NCI-H2227 (cell line): ENCODE measurements around the gene CSF3R.

Experiments
- DNase-seq: peaks from one replicate; lab custom pipeline; 2025; ENCODE audit not compliant: unreplicated experiment; lab: John Stamatoyannopoulos, UW

The CSF3R gene

DNA sequence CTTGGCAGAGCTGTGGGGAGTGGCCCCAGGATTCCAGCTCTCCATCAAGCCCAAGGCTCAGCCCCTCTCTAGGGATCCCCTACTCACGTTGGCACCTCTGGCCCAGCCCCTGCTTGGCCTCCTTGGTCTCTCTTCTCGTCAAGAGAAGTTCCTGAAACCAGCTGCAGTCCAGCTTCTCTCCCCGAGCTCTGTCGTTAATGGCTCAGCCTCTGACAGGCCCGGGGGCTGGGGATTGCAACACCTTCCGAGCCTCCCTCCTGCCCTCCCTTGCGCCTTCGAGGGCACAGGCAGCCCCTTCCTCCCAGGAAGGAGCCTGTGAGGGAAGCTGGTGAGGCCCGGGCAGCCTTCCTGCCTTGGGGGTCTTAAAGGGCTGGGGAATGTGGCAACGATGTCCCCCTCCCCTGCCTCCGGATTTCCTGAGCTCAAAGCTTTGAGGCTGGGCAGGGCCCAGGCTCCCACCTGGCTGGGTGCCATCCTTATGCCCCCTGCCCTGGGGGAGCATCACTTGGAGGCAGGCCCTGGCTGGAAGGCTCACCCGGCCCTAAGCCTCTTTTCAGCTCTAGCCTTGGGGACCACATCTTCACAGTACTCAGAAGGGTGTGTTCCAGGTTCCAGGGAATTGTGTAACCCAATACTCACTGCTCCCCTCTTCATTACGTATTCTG, at the start of gene CSF3R:
TSS of gene CSF3R (minus strand) at position 190 of the 665 bp plus-strand sequence. CDS start 3,417 bp downstream, outside the sequence.
- no peak for DNase-seq

DNA sequence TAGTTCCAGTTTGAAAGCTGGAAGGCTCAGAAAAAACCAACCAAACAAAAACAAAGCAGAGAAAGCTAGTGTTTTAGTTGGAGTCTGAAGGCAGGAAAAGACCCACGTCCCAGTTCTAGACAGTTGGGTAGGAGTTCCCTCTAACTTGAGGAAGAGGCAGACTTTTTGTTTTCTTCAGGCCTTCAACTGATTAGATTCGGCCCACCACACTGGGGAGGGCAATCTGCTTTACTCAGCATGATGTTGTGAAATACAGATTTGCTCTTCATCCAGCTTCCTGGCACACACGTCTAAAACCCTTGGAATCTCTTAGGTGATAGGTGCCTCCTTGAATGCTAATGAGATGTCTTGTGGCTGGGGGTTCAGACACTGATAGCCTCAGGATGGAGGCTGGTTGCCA, 49.1 kb upstream of the CSF3R start:
- no peak for DNase-seq

DNA sequence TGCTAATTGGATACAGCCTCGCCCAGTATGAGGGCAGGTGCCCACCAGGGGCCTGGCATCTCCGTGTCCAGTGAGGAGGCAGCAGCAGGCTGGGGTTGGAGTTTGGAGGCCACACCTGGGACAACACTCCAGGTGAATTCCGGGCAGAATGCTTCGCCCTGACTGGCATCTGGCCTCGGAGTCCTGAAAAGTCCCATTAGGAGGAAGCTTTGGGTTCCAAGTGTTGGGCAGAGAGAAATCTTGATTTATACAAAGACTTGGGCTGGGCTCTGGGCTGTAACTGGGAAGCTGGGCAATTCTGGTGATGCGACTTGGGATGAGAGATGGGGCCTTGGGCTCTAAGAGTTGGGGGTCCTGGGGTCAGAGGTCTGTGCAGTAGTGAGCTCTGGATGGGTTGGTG, 48.1 kb upstream of the CSF3R start:
- DNase-seq, result no peak

DNA sequence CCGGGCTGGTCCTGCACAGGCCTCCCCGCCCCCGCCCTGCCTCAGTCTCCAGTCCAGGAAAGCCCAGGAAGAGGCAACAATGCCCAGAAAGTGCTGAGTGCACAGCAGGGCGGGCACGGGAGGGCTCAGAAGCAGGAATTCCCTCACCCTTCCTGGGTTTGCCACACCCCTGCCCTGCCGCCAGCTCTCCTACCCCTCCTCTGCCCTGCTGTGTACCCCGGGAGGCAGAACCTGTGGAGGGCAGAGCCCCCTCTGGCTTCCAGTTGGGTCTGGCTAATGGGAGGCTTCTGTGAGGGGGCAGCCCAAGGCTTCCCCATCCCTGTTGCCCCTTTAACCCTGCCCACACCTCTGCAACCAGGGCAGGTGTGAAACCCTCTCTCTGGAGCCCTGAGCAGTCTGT, 47.5 kb upstream of the CSF3R start:
- no peak for DNase-seq

DNA sequence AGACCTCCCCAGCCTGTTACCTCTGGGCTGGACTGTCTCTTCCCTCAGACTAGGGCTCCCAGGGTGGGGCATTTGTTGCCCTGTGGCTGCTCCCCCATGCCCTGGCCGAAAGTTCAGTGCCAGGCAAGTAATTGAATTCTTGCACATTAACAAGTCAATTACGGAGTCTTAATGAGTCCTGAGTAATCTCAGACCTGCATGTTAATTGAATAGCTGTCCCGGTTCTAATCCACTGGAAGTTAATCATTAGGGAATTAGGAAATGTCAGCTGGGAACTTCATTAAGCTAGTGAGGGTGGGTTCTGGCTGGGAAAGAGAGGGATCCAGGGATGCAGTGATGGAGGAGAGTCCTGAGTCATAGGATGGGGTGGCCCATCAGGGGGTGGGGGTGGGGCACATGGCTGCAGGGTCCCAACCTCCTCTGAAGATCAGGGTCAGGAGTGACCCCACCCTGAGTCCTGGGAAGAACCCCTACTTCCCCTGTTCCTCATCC, 47.1 kb upstream of the CSF3R start:
- DNase-seq, result no peak

DNA sequence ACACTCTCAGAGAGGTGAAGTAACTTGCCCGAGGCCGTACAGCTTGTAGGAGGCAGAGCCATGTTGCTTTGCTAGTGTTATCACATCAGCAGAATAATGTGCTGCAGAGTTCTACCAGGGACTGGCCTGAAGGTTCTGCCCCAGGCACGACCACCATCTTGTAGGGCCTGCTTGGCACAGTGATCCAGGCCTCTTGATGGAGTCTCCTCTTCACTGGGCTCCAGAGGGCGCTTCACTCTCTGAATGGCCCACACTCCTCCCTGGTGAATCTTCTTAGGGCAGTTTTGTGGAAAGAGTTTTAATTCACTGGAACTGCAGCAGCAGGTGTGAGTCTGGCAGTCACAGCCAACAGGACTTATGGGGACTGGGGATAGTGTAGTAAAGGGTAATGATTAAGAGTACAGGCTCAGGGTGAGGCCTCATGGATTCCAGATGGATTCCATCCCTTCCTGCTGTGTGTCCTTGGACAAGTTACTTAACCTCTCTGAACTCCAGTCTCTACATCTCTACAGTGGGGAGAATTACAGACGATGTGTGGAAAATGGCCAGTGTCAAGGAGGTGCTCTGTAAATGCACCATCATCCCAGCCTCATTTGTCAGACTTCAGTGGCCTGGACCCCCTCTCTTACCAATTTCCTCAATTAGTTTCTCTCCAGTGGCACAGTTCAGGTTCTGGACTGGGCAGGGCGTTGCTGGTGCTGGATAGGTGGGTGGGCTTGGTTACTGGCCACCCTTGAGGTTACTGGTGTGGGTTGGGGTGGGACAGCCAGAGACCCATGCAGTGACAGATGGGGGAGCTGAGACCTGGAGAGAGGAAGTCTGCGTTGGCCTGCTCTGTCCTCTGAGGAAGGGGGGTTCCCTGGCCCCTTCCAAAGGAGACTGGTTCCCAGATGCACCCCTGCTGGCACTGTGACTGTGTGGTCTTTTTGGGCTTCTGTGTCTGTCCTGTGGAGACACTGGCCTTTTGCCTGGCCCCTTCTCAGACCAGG, 45.9 kb upstream of the CSF3R start:
- no peak for DNase-seq

DNA sequence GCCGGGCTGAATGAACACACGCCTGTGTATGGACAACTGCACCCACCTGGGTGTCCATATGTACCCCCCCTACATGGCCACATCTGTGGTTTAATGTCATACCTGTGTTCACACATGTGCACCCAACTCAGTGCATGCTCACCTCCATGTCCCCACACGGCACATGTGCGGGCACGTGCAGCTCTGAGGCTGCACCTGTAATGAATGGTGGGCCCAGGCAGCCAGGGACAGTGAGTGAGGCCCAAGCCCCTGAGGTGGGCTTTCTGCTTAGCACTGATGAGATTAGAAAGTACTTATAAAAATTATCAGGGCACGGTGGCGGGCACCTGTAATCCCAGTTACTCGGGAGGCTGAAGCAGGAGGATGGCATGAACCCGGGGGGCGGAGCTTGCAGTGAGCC, 42.5 kb upstream of the CSF3R start:
- no peak for DNase-seq

DNA sequence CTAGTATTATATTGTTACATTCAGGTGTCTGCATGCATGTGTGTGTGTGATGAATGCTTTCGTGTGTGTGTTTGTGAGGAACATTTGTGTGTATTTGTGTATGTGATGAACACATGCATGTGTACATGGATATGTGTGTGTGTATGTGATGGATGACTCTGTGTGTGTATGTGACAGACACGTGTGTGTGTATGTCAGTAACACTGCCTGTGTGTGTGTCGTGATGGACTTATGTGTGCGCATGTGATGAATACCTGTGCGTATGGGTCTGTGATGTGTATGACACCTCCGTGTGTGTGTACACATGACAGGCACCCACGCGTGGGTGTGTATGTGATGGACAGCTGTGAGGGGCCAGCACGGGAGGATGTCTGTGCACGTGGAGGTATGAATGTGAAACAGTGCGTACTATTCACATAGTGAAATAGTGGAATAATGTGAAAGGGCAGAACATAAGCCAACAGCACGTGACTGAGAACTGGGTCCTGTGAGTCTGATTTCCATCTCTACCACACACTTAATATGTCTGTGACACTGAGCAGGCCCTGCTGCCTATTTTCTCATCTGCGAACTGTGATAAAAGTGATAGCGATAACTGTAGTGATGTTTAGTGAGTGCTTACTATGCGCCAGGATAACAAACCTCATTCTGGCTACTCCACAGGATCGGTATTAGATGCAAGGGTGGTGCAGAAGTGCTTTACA, 41.8 kb upstream of the CSF3R start:
- no peak for DNase-seq

DNA sequence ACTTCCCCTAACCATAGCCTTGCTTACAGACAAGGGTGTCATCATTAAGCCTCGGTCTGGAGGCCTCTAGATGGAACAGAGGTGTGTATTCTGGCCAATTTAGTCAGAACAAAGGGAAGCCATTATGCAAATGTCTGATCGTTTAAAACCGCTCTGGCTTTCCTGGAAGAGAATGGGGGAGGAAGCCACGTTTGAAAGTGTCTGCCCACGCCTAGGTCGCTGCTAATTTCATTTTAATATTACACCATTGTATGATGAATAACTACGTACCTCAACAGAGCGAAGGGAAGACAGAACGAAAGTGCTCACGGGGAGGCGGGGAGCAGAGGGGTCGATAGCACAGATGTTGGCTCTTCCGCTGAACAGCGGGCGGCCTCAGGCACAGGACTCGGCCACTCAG, 41.1 kb upstream of the CSF3R start:
- no peak for DNase-seq

DNA sequence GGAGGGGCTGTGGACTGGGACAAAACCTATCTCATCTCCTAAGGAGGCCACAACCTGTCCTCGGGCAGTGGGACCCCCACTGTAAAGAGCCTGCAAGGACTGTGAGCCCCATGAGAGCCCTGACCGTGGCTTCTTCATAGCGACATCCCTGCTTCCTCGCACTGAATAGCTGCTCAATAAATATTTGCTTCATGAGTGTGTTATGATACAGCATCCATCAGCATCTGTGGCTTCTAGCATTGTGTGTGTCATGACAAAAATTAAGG, 40.5 kb upstream of the CSF3R start:
- no peak for DNase-seq

DNA sequence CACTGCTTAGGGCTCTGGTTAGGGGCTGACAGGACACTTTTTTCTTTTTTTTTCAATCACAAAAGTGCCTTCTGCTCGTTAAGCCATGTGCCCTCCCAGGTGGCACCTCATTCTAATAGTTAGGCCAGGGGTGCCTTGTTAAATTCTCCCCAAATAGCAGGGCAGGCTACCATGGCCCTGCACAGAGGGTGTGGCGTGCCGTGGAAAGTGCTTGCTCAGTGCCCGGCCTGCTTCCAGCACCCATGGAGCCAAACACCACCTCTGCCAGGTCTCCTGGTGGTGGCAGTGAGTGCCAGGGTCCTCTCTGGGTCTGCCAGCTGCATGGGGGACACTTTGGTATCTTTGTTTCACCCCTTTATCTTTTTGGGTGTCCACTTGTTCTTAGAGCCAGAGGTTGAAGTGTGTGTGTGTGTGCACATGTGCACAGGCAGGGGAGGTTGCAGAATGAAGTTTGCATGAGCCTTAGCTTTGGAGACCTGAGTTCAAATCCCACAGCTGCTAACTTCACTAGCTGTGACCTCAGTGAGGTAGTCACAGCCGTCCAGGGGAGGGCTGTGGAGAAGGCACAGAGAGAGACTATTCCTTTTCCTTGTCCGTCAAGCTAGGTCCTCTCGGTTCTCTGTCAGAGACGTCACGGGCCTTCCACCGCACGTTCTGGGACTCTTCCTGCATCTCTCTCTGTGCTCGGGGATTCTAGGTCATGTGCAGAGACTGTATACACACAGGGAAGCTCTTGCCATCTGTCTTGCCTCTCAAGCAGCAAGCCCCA, 39.9 kb upstream of the CSF3R start:
- DNase-seq, result no peak

DNA sequence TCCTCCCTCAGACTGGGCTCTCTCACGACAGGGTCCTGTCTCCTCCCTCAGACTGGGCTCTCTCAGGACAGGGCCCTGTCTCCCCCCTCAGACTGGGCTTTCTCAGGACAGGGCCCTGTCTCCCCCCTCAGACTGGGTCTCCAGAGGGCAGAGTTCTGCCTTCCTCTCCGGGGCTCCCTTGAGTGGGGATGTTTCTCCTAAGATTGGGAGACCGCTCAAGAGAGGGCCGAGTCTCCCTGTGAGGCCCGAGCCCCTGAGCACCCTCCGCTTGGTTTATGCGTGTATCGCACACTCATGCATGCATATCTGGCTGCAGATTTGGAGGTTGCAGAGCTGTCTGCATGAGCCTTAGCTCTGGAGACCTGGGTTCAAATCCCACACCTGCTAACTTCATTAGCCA, 39.3 kb upstream of the CSF3R start:
- no peak for DNase-seq

DNA sequence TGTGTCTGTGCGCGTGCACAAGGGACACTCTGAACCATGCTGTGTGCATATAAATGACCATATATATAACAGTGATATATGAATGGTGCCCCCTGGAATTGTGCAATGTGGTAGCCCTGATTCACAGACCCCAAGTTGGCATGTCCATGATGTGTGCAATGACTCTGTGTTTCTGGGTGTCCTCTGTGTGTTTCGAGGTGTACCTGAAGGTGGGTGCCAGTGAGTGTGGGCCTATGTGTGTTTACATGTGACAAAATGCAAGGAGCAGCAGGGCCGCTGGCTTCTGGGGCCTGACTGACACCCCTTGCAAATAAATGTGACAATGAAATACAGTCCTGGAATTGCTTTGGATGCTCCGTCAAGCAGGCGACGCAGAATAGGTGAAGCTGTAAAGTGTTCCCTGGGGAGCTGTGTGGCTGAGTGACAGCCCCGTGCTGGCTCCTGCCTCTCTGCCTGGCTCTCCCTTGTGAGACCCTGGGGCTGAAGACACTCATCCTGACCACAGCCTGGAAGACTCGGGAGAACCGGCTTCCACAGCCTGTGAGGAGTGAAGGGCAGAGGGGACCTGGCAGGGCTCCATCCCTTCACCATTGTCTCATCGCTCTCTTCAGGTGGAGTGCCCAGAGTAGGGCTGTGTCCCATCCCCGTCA, 38.2 kb upstream of the CSF3R start:
- DNase-seq, result no peak

DNA sequence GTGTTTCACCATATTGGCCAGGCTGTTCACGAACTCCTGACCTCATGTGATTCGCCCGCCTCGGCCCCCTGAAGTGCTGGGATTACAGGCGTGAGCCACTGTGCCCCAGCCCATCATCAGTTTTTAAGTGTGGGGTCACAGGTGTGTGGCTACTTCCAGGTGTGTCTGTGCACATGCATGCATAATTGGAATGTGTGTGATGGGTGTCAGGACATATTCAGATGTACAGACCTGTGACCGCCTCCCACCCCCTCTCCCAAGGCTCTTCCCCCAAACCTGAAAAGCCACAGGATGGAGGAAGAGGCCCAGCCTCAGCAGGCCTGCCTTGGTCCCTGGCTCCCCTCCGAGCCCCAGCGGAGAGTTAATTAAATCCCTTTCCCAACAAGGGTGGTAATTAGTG, 37.3 kb upstream of the CSF3R start:
- no peak for DNase-seq

DNA sequence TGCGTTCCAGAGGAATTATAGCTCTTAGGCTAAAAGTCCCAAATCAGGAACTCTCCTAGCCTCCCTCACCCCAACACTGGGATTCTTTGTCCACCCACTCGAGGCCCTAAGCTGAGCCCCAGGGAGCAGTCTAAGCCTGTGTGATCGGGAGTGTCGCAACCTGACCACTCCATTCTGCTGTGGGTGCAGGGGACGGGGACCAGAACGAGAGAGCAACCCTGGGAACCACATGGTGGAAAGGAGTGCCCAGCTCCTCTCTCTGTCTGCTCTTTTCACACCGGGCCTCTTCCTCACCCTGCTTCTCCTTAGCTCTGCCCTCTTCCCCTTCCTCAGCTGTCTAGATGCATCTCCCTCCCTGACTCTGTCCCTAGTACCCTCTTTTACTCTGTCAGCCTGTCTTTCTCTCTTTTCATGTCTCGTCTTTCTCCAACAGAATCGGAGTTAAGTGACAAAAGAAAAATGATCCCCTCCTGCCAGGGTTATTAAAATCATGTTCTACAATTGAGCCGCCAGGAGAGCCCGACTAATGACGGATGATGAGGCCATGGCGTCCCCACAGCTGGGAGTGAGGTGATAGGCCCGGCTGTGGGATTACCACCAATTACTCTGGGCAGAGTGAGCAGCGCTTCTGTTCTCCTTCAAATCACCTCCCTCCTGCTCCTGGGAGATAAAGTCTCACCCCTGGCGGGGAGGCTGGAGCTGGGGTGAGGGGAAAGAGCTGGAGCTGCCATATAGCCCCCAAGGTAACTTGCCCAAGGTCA, 34.5 kb upstream of the CSF3R start:
- peak; percentile 82 for DNase-seq

DNA sequence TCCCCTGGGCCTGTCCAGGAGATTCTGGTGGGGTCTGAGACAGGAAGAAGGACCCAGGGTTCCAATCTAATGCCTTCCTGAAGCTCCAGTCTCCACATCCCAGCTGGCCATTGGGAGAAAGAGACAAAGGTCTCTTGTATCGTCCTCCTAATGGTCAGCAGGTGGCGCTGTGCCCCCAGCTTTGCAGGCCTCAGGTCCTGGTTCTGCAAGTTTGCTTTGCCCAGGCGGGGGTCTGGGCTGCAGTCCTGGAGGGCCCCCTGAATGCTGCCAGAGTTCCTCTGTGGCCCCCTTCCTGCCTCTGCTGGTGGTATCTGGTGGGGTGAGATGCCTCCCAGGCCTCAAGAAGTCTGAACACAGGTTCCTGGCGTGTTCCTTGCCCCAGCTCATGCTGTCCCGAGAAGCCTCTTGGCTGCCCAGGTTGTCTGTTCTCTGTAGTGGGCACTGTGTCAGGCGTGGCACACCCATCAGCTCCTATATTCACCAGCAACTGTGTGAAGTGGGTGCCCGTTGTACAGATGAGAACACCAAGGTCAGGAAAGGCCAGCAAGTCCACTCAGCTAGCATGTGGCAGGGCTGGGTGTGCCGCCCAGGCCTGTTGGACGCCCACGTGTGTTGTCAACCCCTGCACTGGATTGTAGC, 33.8 kb upstream of the CSF3R start:
- peak; percentile 78 for DNase-seq

DNA sequence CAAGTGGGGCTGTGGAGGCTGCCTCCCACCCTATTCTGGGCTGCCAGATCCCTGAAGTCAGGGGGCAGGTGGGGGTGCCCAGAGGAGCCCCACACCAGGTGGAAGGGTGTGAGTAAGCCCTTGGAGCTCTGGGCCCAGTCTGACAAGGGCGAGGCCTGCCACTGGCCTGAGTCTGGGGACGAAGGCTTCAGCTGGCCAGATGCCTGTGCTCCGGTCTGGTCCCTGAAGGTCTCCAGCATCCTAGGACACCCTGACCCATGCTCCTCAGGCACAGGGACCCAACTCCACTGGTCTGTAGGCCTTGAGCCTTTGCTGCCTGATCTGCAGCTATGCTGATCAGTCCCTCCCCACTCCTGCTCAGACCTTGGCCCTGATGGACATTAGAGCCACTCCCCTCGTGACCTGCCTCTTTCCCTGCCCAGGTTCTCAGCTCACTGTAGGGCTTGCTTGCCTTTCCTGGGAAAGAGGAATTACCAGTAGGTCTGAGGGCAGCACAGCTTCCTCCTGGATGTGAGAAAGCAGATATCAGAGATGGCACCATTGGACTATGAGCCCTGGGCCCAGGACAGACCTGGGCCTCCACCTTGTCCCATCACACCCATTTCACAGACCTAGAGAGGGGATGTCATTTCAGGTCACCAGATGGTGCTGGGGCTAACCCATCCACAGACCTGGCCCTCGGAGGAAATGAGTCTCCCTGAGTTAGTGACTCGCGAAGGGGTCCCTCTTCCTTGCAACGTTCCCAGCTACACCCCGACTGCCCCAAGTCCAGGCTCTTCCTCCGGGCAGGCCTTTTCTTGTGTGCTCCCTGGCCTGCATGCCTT, 32.8 kb upstream of the CSF3R start:
- no peak for DNase-seq

DNA sequence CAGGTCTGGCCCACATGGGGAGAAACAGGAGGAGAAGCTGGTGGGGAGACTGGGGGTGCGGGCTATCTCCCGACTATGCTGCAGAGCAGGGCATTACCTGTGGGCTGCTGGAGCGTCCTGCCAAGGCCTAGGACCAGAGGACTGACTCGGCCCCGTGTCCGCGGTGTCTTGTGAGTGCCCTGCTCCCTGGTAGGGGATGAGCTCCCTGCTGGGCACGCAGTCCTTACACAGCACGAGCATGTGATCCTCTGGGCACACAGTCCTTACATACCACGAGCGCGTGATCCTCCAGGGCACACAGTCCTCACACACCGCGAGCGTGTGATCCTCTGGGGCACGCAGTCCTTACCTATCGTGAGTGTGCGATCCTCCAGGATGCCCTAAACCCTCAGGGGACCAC, 31.8 kb upstream of the CSF3R start:
- DNase-seq, result no peak
